ENCODE data around the gene SERGEF. TPM values are rescaled to one million over a fixed set of nuclear protein-coding genes. Genes with fewer than 3 reads are reported as not detected.

SERGEF gene
- total RNA-seq, 1 experiment from 2014 or later, result 31.4 TPM

DNA sequence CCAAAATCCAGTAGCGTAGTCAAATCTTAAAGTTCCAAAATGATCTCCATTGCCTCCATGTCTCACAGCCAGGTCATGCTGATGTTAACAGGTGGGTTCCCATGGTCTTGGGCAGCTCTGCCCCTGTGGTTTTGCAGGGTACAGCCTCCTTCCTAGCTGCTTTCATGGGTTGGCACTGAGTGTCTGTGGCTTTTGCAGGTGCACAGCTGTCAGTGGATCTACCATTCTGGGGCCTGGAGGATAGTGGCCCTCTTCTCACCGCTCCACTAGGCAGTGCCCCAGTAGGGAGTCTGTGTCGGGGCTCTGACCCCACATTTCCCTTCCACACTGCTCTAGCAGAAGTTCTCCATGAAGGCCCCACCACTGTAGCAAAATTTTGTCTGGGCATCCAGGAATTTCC lies 145.5 kb downstream of the SERGEF start:
- peaks cover 10 to 24% (median 17%) of the 10 kb centered on the region in 3 experiments for H3K36me3 Mint-ChIP-seq (ENCODE audit: insufficient read depth in 1 of 3, low read depth in 3 of 3)
- H3K9me3 ChIP-seq (ENCODE audit: control insufficient read depth, low read depth, low read length), result no peaks in the 10 kb centered on the region
- H3K27ac Mint-ChIP-seq, result no peak overlapping the region
- peaks cover 14% of the 10 kb centered on the region in 2 experiments for H3K9me3 Mint-ChIP-seq
- H3K56ac ChIP-seq (ENCODE audit: insufficient read length, low read depth, low read length), result no peak overlapping the region
- TF ChIP-seq, protein P1, sequence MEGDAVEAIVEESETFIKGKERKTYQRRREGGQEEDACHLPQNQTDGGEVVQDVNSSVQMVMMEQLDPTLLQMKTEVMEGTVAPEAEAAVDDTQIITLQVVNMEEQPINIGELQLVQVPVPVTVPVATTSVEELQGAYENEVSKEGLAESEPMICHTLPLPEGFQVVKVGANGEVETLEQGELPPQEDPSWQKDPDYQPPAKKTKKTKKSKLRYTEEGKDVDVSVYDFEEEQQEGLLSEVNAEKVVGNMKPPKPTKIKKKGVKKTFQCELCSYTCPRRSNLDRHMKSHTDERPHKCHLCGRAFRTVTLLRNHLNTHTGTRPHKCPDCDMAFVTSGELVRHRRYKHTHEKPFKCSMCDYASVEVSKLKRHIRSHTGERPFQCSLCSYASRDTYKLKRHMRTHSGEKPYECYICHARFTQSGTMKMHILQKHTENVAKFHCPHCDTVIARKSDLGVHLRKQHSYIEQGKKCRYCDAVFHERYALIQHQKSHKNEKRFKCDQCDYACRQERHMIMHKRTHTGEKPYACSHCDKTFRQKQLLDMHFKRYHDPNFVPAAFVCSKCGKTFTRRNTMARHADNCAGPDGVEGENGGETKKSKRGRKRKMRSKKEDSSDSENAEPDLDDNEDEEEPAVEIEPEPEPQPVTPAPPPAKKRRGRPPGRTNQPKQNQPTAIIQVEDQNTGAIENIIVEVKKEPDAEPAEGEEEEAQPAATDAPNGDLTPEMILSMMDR (conservative IDR thresholded peaks at IDR 0.05), result no peak
- no peaks in the 10 kb centered on the region for H3K27me3 ChIP-seq (ENCODE audit: insufficient read depth, low read length)
- H3K4me3 Mint-ChIP-seq, result no peak overlapping the region
- H3K27me3 Mint-ChIP-seq (ENCODE audit: low read depth), result no peaks in the 10 kb centered on the region
- no peak overlapping the region for H3K18ac ChIP-seq (ENCODE audit: insufficient read length, low read depth, low read length)
- H3K27ac ChIP-seq (ENCODE audit: insufficient read length, low read depth, low read length), result no peak overlapping the region
- DNase-seq, result no peak
- no peak overlapping the region for H4K5ac ChIP-seq (ENCODE audit: insufficient read length, low read depth, low read length)
- no peak overlapping the region for H3T11ph ChIP-seq (ENCODE audit: low read length)
- H2BK20ac ChIP-seq (ENCODE audit: low read depth, low read length, poor library complexity, severe bottlenecking), result no peak overlapping the region
- H2AK5ac ChIP-seq (ENCODE audit: insufficient read length, low read length), result no peak overlapping the region
- WGBS (ENCODE audit: extremely low coverage, insufficient read length, low lambda C conversion rate), result no CpG with 5 or more reads among the region's 3 CpGs
- H3K23me2 ChIP-seq (ENCODE audit: insufficient read length, low read depth, low read length, poor library complexity, severe bottlenecking), result no peaks in the 10 kb centered on the region
- H2BK120ac ChIP-seq (ENCODE audit: low read depth, low read length, poor library complexity, severe bottlenecking), result no peak overlapping the region
- H2AFZ ChIP-seq (ENCODE audit: low read length), result no peak overlapping the region
- H3K4ac ChIP-seq (ENCODE audit: low read depth, low read length), result no peak overlapping the region
- no peak overlapping the region for H4K8ac ChIP-seq (replicated peaks; ENCODE audit: insufficient read length, low read depth, low read length)
- no peak overlapping the region for H3K9ac ChIP-seq (ENCODE audit: extremely low read depth, insufficient read length, low read length)
- H3K23ac ChIP-seq (ENCODE audit: insufficient read length, low read depth, low read length), result no peak overlapping the region
- H3K4me1 ChIP-seq (ENCODE audit: insufficient read depth, low read length), result peaks cover 6% of the 10 kb centered on the region; the same call in 1 of the 2 replicates
- no peak overlapping the region for H4K91ac ChIP-seq (ENCODE audit: insufficient read length, low read depth, low read length)
- no peak overlapping the region for H2BK15ac ChIP-seq (ENCODE audit: low read depth, low read length)
- no peak overlapping the region for H3K14ac ChIP-seq (ENCODE audit: insufficient read depth, low read length)
- no peaks in the 10 kb centered on the region for H3K79me1 ChIP-seq (ENCODE audit: insufficient read depth, low read depth, low read length, poor library complexity, severe bottlenecking)
- no peaks in the 10 kb centered on the region for H4K20me1 ChIP-seq (ENCODE audit: control insufficient read depth, insufficient read depth, insufficient read length)
- H2BK12ac ChIP-seq (ENCODE audit: insufficient read length, low read depth, low read length), result no peak overlapping the region
- no peaks in the 10 kb centered on the region for H3K79me2 ChIP-seq (ENCODE audit: insufficient read depth, low read length)
- H3K4me1 Mint-ChIP-seq, result peaks cover 12 to 13% of the 10 kb centered on the region in 2 experiments
- H3K4me2 ChIP-seq (ENCODE audit: insufficient read depth, insufficient read length, low read length), result no peak overlapping the region
- H2BK5ac ChIP-seq (ENCODE audit: insufficient read length, low read length), result no peak overlapping the region
